Measurements from ENCODE around the gene NNMT. TPM values are rescaled to one million over a fixed set of nuclear protein-coding genes. Genes with fewer than 3 reads are reported as not detected.

NNMT gene
- total RNA-seq, 1 donor from 2014 or later: 1,040 TPM

- H3K36me3 ChIP-seq: peaks cover 35 to 52% of the 10 kb centered on the region in 2 donors
- no peaks in the 10 kb centered on the region for H3K9me3 ChIP-seq
- H3K27me3 ChIP-seq: no peaks in the 10 kb centered on the region
- H3K27ac ChIP-seq: peak overlapping the region; percentile 77 to 88
- DNase-seq (ENCODE audit: low spot score in 2 of 2): no peak
- H3K4me1 ChIP-seq: peaks cover 24 to 60% of the 10 kb centered on the region in 2 donors
- intact Hi-C loops (cut with DNase I): loop anchor here (5.0 kb wide), 1 partner anchor 75 kb away; no protein-coding TSS in a partner anchor
- TF ChIP-seq CTCF (IDR thresholded peaks at IDR 0.05): no peak
- H3K4me3 ChIP-seq: peak overlapping the region in 1 of 2 donors; percentile 18
These were observed 39.3 kb upstream of the NNMT start for GRCh38 chr11:114256967-114257286.

- peak; percentile 28 to 55 (median 47) for TF ChIP-seq CTCF (IDR thresholded peaks at IDR 0.05)
- peak in 1 of 2 donors; percentile 88 for DNase-seq (ENCODE audit: low spot score in 2 of 2)
- Histone ChIP-seq H3K27ac (peak overlapping the region; percentile 77 to 88), H3K27me3 (no peaks in the 10 kb centered on the region), H3K4me1 (peaks cover 24 to 54% of the 10 kb centered on the region in 2 donors), H3K9me3 (no peaks in the 10 kb centered on the region), H3K36me3 (peaks cover 27 to 42% of the 10 kb centered on the region in 2 donors), H3K4me3 (peak overlapping the region; percentile 18 to 30)
- intact Hi-C loops (cut with DNase I): loop anchor here (5.0 kb wide), 1 partner anchor 76 kb away; no protein-coding TSS in a partner anchor
These were observed 38.3 kb upstream of the NNMT start for GRCh38 chr11:114257621-114258558.

- peaks cover 22 to 37% of the 10 kb centered on the region in 2 donors for H3K36me3 ChIP-seq
- H3K27ac ChIP-seq: peak overlapping the region; percentile 77 to 88
- intact Hi-C loops (cut with DNase I): loop anchor here (5.0 kb wide), 1 partner anchor 76 kb away; no protein-coding TSS in a partner anchor
- H3K4me3 ChIP-seq: peak overlapping the region in 1 of 2 donors; percentile 30
- no peaks in the 10 kb centered on the region for H3K9me3 ChIP-seq
- no peak for DNase-seq (ENCODE audit: low spot score in 2 of 2)
- TF ChIP-seq CTCF (IDR thresholded peaks at IDR 0.05): no peak
- H3K27me3 ChIP-seq: no peaks in the 10 kb centered on the region
- peaks cover 24 to 47% of the 10 kb centered on the region in 2 donors for H3K4me1 ChIP-seq
These were observed 37.5 kb upstream of the NNMT start for GRCh38 chr11:114258696-114259095.

- no peak for TF ChIP-seq CTCF (IDR thresholded peaks at IDR 0.05)
- Histone ChIP-seq H3K4me3 (no peak overlapping the region), H3K27ac (peak overlapping the region; percentile 77 to 88), H3K4me1 (peaks cover 24 to 47% of the 10 kb centered on the region in 2 donors), H3K36me3 (peaks cover 20 to 34% of the 10 kb centered on the region in 2 donors), H3K27me3 (no peaks in the 10 kb centered on the region), H3K9me3 (no peaks in the 10 kb centered on the region)
- DNase-seq (ENCODE audit: low spot score in 2 of 2): no peak
- intact Hi-C loops (cut with DNase I): loop anchor here (5.0 kb wide), 1 partner anchor 77 kb away; no protein-coding TSS in a partner anchor
These were observed 37.1 kb upstream of the NNMT start for GRCh38 chr11:114259124-114259526.

- H3K27ac ChIP-seq: peak overlapping the region; percentile 77 to 88
- intact Hi-C loops (cut with DNase I): loop anchor here (5.0 kb wide), 1 partner anchor 77 kb away; no protein-coding TSS in a partner anchor
- no peaks in the 10 kb centered on the region for H3K27me3 ChIP-seq
- TF ChIP-seq CTCF (IDR thresholded peaks at IDR 0.05): no peak
- no peak for DNase-seq (ENCODE audit: low spot score in 2 of 2)
- H3K4me1 ChIP-seq: peaks cover 24 to 45% of the 10 kb centered on the region in 2 donors
- no peak overlapping the region for H3K4me3 ChIP-seq
- H3K9me3 ChIP-seq: no peaks in the 10 kb centered on the region
- H3K36me3 ChIP-seq: peaks cover 16 to 30% of the 10 kb centered on the region in 2 donors
These were observed 36.6 kb upstream of the NNMT start for GRCh38 chr11:114259551-114259983.

All from ascending aorta (tissue), 2 donors.